HTR-8/SVneo (cell line): ENCODE measurements around the gene LDLRAD4.

Source experiments
- DNase-seq: peaks from one replicate; pipeline ENCODE4 v3.0.0; 2011; ENCODE audit warnings: low spot score, mixed read lengths; ENCODE audit not compliant: insufficient read length
- FAIRE-seq: peaks from 2 replicates; lab custom pipeline; 2011; peaks lifted over from hg19 to GRCh38; lab: Jason Lieb, UNC

Gene LDLRAD4

GRCh38 chr18:13242797-13243196 is 24.2 kb downstream of the LDLRAD4 start:
- FAIRE-seq (no peak), DNase-seq (no peak)

DNA sequence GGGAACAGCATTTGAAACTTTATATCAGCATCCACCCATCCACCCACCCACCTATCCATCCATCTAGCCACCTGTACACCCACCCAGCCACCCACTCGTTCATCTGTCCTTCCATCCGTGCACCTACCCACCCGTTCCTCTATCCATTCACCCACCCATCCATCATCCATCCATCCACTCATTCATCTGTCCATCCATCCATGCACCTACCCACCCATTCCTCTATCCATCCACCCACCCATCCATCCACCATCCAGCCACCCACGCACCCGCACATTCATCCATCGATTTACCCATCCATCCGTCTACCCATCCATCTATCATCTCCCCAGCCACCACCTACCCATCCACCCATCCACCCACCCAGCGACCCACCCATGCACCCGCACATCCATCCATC is 24.8 kb downstream of the LDLRAD4 start:
- DNase-seq (no peak), FAIRE-seq (no peak)

DNA sequence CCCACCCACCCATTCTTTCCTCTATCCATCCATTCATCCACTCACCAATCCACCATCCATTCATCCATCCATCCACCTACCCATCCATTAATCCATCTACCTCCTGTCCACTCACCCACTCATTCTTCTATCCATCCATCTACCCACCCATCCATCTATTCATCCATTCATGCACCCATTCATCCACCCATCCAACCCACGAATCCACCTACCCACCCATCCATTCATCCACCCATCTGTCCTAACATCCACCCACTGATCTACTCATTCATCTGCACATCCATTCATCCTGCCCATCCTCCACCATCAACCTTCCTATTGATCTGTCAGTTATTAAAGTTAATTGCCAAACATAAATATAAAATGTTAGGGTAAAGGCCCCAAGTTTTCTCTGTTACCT is 25.6 kb downstream of the LDLRAD4 start:
- FAIRE-seq (no peak), DNase-seq (no peak)

GRCh38 chr18:13245481-13246000 is 27.0 kb downstream of the LDLRAD4 start:
- DNase-seq = no peak
- FAIRE-seq = no peak

GRCh38 chr18:13246121-13246520 is 27.6 kb downstream of the LDLRAD4 start:
- DNase-seq (no peak), FAIRE-seq (no peak)

- DNase-seq = no peak
- no peak for FAIRE-seq
These were observed 28.0 kb downstream of the LDLRAD4 start for GRCh38 chr18:13246591-13246990.

- DNase-seq = no peak
- FAIRE-seq = no peak
These were observed 28.9 kb downstream of the LDLRAD4 start for GRCh38 chr18:13247506-13247905.

- FAIRE-seq (no peak), DNase-seq (no peak)
These were observed 34.3 kb downstream of the LDLRAD4 start for GRCh38 chr18:13252686-13253410.

- FAIRE-seq (no peak), DNase-seq (no peak)
These were observed 35.5 kb downstream of the LDLRAD4 start for GRCh38 chr18:13253786-13254688.

DNA sequence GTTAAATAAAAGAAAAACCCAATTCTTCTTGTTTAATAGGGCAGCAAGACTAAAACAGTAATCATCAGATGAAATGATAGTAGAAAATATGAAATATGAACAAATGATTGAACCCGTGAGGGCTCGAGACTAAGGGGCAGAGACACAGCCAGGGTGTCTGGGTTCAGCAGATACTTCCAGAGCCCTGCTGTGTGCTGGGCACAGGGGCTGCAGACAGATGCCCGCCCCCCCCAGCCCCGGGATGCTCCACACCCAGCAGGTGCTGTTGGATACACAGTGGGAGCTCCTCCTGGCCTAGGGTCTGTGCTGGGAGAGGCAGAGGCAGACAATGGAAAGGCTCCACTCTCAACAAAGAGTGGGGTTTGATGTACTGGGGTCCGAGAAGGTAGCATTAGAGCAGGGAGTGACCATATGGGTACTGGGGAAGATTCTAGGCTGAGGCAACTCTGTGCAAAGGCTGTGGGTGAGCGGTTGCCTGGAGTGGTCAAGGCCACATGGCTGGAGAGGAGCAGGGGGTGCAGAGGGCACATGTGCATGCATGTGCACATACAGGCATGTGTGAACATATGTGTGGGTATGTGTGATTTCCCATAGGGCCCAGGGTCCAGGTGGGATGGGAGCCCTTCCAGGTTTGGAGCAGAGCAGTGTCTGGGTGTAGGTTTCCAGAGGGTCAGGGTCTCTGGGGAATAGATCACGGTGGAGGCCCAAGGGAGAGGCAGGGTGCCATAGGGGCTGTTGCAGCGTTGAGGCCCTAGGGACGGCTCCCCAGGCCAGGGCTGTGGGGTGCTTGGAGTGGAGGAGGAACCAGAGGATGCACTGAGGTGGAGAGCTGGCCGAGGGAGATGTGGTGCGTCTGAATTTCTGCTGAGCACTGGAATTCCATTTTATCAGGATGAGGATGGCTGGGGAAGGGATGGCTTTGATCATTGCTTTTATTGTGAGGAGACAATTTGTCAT is 36.7 kb downstream of the LDLRAD4 start:
- no peak for DNase-seq
- FAIRE-seq = no peak

- DNase-seq (no peak), FAIRE-seq (no peak)
These were observed 38.1 kb downstream of the LDLRAD4 start for GRCh38 chr18:13256444-13257305.

DNA sequence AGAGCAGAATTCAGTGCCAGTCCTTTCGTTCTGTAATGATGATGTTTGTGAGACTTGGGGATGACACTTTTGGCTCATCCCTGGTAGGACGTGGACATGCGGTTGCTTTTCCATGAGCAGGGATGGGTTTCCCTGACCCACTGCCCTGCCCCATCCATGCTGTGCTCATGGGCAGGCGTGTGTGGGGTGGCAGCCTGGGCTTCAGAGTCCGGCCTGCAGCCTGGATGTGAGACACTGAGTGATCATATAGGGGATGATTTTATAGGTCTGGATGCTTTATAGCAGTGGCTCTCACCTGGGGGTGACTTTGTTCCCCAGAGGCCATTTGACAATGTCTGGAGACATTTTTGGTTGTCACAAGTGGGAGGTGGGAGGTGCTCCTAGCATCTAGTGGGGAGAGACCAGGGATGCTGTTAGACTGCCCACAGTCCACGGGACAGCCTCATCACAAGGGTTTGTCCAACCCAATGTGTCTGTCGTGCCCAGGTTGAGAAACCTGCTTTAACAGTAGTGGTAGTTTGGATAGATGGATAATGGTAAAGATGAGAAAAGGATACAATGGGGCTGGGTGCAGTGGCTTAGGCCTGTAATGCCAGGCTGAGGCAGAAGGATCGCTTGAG is 38.9 kb downstream of the LDLRAD4 start:
- FAIRE-seq = no peak

DNA sequence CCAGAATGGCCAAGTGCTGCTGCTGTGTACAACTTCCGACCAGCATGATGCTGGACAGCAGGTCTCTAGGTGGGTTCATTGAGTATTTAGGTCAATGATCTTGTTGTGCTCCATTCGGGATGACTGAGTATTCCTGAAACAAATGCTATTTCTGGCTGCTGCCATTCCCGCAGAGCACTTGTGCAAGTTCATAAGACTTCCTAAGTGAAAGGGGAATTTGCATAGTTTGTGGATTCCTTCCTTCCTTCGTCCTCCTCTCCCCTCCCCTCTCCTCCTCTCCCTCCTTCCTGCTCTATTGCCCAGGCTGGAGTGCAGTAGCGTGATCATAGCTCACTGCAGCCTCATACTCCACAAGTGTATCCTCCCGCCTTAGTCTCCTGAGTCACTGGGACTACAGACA is 40.4 kb downstream of the LDLRAD4 start:
- DNase-seq (no peak), FAIRE-seq (no peak)

More for the DNA sequence above, 38.9 kb downstream of the LDLRAD4 start:
- DNase-seq = no peak

- no peak for FAIRE-seq
- no peak for DNase-seq
These were observed 41.1 kb downstream of the LDLRAD4 start for GRCh38 chr18:13259701-13260100.

- FAIRE-seq = no peak
- no peak for DNase-seq
These were observed 41.8 kb downstream of the LDLRAD4 start for GRCh38 chr18:13260197-13260934.

DNA sequence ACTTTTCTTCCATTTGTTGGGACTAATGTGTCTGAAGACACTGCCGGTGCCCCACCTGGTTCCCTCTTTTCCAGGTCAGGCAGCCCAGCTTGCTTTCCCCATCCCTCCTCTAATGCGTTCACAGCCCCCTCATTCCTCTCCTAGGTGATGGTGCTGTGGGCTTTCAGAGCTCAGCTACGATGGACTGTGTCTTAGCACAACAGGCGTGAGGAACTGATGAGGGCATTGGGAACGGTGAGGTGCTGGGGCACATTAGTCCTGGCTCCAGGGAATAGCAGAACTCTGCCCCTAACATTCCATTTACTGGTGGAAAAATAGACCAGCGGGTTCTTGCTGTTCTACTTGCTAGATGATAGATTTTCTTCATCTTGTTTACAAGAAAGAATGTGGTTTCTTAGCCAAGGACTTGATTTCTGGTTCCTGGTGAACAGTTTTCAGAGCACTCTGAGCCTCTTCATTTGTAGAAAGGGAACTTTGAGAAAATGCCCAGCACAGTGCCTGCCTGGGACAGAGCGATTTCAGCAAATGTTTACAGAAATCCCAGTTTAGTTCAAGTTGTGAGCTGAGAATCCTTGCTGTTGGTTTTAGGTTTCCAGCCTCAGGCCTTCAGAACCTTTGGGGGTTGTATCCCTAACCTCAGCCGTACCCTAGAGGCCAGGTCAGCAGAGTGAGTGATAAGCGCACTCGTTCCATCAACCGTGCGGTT is 42.5 kb downstream of the LDLRAD4 start:
- DNase-seq = no peak
- no peak for FAIRE-seq

- no peak for FAIRE-seq
- DNase-seq = no peak
These were observed 43.2 kb downstream of the LDLRAD4 start for GRCh38 chr18:13261661-13262357.
